Measurements from ENCODE around the gene FARP1.

The FARP1 gene

DNA sequence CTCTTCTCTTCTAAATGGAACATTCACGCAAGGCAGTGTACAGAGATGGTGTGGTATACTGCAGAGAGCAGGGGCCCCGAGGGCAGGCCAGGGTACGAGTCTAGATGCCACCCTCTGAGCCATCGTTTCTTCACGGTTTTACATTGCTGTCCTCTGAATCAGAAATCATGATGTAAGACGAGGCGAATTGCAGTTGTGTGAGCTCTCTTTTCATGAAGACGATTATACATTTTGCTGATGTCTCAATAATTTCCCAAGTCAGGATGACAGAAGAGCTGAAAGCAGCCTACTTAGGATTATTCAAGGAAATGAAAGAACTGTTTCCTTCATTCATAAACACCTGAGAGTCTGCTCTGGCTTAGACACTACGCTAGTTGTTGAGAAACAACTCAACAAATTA, 127.9 kb downstream of the FARP1 start:
- TF ChIP-seq POLR2AphosphoS5 (IDR thresholded peaks at IDR 0.05; ENCODE audit: low read depth, low read length) (no peak), FOXP2 (optimal IDR thresholded peaks at IDR 0.05; ENCODE audit: borderline replicate concordance, extremely low read depth, extremely low read length, insufficient read depth) (no peak)
- TF ChIP-seq, protein P1, sequence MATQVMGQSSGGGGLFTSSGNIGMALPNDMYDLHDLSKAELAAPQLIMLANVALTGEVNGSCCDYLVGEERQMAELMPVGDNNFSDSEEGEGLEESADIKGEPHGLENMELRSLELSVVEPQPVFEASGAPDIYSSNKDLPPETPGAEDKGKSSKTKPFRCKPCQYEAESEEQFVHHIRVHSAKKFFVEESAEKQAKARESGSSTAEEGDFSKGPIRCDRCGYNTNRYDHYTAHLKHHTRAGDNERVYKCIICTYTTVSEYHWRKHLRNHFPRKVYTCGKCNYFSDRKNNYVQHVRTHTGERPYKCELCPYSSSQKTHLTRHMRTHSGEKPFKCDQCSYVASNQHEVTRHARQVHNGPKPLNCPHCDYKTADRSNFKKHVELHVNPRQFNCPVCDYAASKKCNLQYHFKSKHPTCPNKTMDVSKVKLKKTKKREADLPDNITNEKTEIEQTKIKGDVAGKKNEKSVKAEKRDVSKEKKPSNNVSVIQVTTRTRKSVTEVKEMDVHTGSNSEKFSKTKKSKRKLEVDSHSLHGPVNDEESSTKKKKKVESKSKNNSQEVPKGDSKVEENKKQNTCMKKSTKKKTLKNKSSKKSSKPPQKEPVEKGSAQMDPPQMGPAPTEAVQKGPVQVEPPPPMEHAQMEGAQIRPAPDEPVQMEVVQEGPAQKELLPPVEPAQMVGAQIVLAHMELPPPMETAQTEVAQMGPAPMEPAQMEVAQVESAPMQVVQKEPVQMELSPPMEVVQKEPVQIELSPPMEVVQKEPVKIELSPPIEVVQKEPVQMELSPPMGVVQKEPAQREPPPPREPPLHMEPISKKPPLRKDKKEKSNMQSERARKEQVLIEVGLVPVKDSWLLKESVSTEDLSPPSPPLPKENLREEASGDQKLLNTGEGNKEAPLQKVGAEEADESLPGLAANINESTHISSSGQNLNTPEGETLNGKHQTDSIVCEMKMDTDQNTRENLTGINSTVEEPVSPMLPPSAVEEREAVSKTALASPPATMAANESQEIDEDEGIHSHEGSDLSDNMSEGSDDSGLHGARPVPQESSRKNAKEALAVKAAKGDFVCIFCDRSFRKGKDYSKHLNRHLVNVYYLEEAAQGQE (IDR thresholded peaks at IDR 0.05; ENCODE audit: insufficient read depth in 1 of 2, low read depth in 2 of 2, low read length in 2 of 2): no peak

DNA sequence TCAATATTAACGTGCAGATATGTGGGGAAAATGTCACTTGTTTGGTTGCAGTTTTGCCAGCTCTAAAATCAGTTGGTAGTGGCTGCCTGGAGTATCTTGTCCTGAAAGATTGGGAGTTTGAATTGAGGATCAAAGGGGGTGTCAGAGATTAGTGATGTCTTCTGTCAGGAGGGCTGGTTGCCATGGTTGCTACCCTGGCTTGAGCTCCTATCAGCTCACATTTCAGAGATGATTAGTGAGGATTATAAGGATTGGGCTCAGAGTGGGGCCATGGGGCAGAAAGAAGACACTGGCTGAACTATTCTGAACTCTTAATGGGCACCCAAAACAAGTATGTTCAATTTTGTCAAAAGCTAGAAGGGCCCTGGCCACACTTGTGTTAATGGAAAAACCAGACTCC, 129.7 kb downstream of the FARP1 start:
- TF ChIP-seq, protein P1 (IDR thresholded peaks at IDR 0.05; ENCODE audit: insufficient read depth in 1 of 2, low read depth in 2 of 2, low read length in 2 of 2): no peak
- TF ChIP-seq TAF1 (IDR thresholded peaks at IDR 0.05; ENCODE audit: borderline replicate concordance, insufficient read depth, low read length) (no peak), POLR2AphosphoS5 (IDR thresholded peaks at IDR 0.05; ENCODE audit: low read depth, low read length) (no peak), SIN3A (IDR thresholded peaks at IDR 0.05; ENCODE audit: borderline replicate concordance, insufficient read depth, low read length) (no peak)

DNA sequence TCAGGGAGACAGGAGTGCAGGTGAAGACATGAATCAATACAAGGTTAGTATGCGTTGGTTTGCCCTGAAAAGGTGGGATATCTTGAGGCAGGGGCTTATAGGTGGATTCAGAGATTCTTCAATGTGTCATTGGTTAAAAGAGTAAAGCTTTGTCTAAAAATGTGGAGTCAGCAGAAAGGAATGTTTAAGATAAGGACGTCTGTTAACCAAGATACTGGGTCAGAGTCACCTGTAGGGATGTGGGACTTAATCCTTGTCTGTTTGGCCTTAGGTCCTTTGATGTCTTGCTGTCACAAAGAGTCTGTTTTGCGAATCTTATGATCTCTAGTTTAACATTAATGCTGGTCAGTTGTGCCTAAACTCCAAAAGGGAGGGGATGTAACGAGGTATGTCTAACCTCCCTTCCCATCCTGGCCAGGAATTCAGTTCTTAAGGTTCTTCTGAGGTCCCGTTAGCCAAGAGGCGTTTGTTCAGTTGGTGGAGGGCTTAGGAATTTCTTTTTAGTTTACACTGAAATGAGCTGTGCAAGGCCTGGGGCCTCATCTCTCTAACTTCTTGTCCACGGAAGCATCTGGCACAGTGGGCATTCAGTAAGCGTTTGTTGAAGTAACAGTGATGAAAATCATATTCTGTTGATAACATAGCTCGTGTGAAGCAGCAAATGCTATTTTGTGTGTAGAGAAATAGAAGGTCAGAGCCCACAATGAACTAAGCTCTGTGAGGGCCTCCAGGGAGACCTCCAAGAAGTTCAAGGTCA, 130.4 kb downstream of the FARP1 start:
- no peak for TF ChIP-seq TAF1 (IDR thresholded peaks at IDR 0.05; ENCODE audit: borderline replicate concordance, insufficient read depth, low read length)
- TF ChIP-seq POLR2AphosphoS5 (IDR thresholded peaks at IDR 0.05; ENCODE audit: low read depth, low read length): no peak
- no peak for TF ChIP-seq FOXP2 (optimal IDR thresholded peaks at IDR 0.05; ENCODE audit: borderline replicate concordance, extremely low read depth, extremely low read length, insufficient read depth)
- TF ChIP-seq, protein P1 (IDR thresholded peaks at IDR 0.05; ENCODE audit: insufficient read depth in 1 of 2, low read depth in 2 of 2, low read length in 2 of 2): no peak
- TF ChIP-seq SIN3A (IDR thresholded peaks at IDR 0.05; ENCODE audit: borderline replicate concordance, insufficient read depth, low read length): no peak

DNA sequence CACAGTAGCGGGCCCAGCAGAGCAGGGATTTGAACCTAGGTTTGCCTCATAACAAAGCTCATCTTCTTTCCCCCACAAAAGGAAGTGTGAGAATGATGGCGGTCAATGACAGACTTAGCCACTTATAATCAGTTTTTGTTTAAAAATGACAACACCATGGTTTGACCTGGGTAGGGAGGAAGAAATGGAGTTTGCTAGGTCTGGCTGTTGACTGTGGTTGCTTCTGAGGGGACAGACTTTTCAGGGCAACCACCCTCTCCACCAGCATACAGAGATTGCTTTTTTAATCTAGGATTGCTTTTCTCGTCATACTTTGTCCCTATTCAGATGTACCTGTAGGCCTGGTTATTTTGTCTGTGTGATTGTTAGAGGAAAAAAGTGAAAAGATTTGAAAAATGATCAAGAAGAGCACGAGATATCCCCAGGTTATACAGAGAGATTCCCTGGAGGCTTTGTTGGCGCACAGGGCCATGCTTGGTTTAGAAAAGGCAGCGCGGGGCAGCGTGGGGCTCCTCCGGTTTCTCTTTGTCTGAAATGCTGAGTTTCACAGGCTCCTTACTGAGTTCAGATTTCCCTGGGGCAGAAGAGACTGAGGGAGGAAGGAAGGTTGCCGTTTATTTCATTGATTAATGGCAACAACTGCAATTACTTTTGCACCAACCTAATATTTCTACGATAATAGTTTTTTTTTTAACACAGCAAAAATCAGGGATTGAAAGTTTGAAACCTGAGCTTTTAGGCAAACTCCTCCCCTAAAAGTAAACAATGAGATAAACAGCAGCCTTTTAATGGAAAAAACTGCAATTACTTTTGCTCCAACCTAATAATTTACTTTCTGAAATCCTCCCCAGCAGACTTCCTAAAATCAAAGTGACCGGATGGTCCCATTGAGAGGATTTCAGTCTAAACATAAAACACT, 131.2 kb downstream of the FARP1 start:
- TF ChIP-seq TAF1 (IDR thresholded peaks at IDR 0.05; ENCODE audit: borderline replicate concordance, insufficient read depth, low read length): no peak
- TF ChIP-seq POLR2AphosphoS5 (IDR thresholded peaks at IDR 0.05; ENCODE audit: low read depth, low read length): no peak
- TF ChIP-seq SIN3A (IDR thresholded peaks at IDR 0.05; ENCODE audit: borderline replicate concordance, insufficient read depth, low read length): no peak
- no peak for TF ChIP-seq FOXP2 (optimal IDR thresholded peaks at IDR 0.05; ENCODE audit: borderline replicate concordance, extremely low read depth, extremely low read length, insufficient read depth)
- TF ChIP-seq, protein P1 (IDR thresholded peaks at IDR 0.05; ENCODE audit: insufficient read depth in 1 of 2, low read depth in 2 of 2, low read length in 2 of 2): no peak

All from PFSK-1 (cell line).